Body of pancreas (tissue), 4 donors: ENCODE data around the gene IDI2. TPM values are rescaled to one million over a fixed set of nuclear protein-coding genes. Genes with fewer than 3 reads are reported as not detected.
"Not testable (repeated sequence)": the region's sequence is repeated elsewhere in the genome, so short reads cannot be mapped to it uniquely, and the experiment has no call there.

Source experiments
- ATAC-seq: fragments of 150-250 bp; one replicate; pipeline ENCODE4 v1.9.1; 2016
- DNase-seq, 4 donors: peaks; one replicate each; pipeline ENCODE4 v3.0.0-alpha.2; 2019
- H3K27ac ChIP-seq, 4 donors: fragments of 200-600 bp; sonication (generic); 1 replicate in 3 of 4; 2 replicates in 1 of 4; pipeline versions ENCODE4 v1.5.1 to v1.6.1; 2016 to 2019; ENCODE audit warnings: mild to moderate bottlenecking in 1 of 4, mixed read lengths in 1 of 4, moderate library complexity in 1 of 4
- H3K27me3 ChIP-seq, 2 donors: fragments of 200-600 bp; sonication (generic); one replicate each; pipeline ENCODE4 v1.6.0; 2016; ENCODE audit warnings: mild to moderate bottlenecking in 1 of 2
- H3K36me3 ChIP-seq, 2 donors: fragments of 200-600 bp; sonication (generic); replicated peaks in 1 of 2; 2 replicates each; pipeline ENCODE4 v1.5.1; 2016; ENCODE audit warnings: low read depth in 2 of 2; ENCODE audit not compliant: insufficient read depth in 1 of 2
- H3K4me1 ChIP-seq: fragments of 200-600 bp; sonication (generic); one replicate; pipeline ENCODE4 v1.6.0; 2016
- H3K4me3 ChIP-seq, 2 donors: fragments of 200-600 bp; sonication (generic); 1 replicate in 1 of 2; 2 replicates in 1 of 2; pipeline ENCODE4 v1.5.1; 2016 to 2019
- H3K9me3 ChIP-seq, 3 donors: fragments of 200-600 bp; sonication (generic); 1 replicate in 2 of 3; 2 replicates in 1 of 3; pipeline ENCODE4 v1.5.1; 2016
- CTCF ChIP-seq, 7 experiments: fragments of 450-650 bp in 4 of 7; fragments of 200-600 bp in 3 of 7; sonication (generic) in 3 of 7; IDR thresholded peaks; one replicate each; pipeline ENCODE4 v1.5.1; 2016 to 2019; ENCODE audit warnings: antibody characterized with exemption in 7 of 7
- POLR2A ChIP-seq, 3 donors: fragments of 450-650 bp; IDR thresholded peaks; one replicate each; pipeline ENCODE4 v1.6.1; 2016; ENCODE audit warnings: antibody characterized with exemption in 3 of 3, mild to moderate bottlenecking in 2 of 3
- WGBS, 2 donors: methylation state at CpG; one replicate each; pipeline ENCODE4 v1.1.5; 2017; 5-methylcytosine and 5-hydroxymethylcytosine counted together
- intact Hi-C: fragments of 100-400 bp; cut with DNase I; formaldehyde crosslinking; loops from one replicate; pipeline ENCODE4 v1.15.1; 2023
- total RNA-seq, 2 donors: library from RNA; depleted of rRNA; stranded (reverse); fragments of >200 nt; gene quantifications; one replicate each; pipeline ENCODE4 v1.1.0, GENCODE V29; 2016

Gene IDI2
- total RNA-seq, 2 donors from 2014 or later: not detected

- H3K4me3 ChIP-seq: no peak overlapping the region
- no peaks in the 10 kb centered on the region for H3K4me1 ChIP-seq
- DNase-seq: no peak
- no peaks in the 10 kb centered on the region for H3K27me3 ChIP-seq
- H3K27ac ChIP-seq: no peak overlapping the region
- H3K36me3 ChIP-seq: peaks cover 3 to 4% of the 10 kb centered on the region in 2 donors
- intact Hi-C loops: no loop called here
- no peak for ATAC-seq
- H3K9me3 ChIP-seq: no peaks in the 10 kb centered on the region
- 85 to 92% methylated on average over 10 of the region's 10 CpGs for WGBS, 2 donors
- TF ChIP-seq POLR2A (IDR thresholded peaks at IDR 0.05): no peak
- TF ChIP-seq CTCF (IDR thresholded peaks at IDR 0.05): no peak
Observed at GRCh38 chr10:1068380-1069361, 43.0 kb upstream of the IDI2 start.

GRCh38 chr10:1066734-1067133 lies 41.1 kb upstream of the IDI2 start:
- H3K4me1 ChIP-seq, H3K9me3 ChIP-seq, H3K4me3 ChIP-seq, H3K36me3 ChIP-seq, DNase-seq, intact Hi-C loops, ATAC-seq, H3K27me3 ChIP-seq, H3K27ac ChIP-seq: not testable (repeated sequence)
- WGBS, 2 donors: 87 to 92% methylated on average over 8 of the region's 8 CpGs

GRCh38 chr10:1064964-1065247 lies 39.2 kb upstream of the IDI2 start:
- Histone ChIP-seq H3K4me3 (no peak overlapping the region), H3K27me3 (no peaks in the 10 kb centered on the region), H3K9me3 (no peaks in the 10 kb centered on the region), H3K36me3 (no peaks in the 10 kb centered on the region), H3K4me1 (no peaks in the 10 kb centered on the region), H3K27ac (no peak overlapping the region)
- TF ChIP-seq CTCF (IDR thresholded peaks at IDR 0.05) (no peak), POLR2A (IDR thresholded peaks at IDR 0.05) (no peak)
- intact Hi-C loops: no loop called here
- 86 to 89% methylated on average over 4 of the region's 4 CpGs for WGBS, 2 donors
- ATAC-seq: no peak
- DNase-seq: no peak

- peaks cover 4% of the 10 kb centered on the region for H3K4me1 ChIP-seq
- no peak for ATAC-seq
- TF ChIP-seq POLR2A (IDR thresholded peaks at IDR 0.05) (no peak), CTCF (IDR thresholded peaks at IDR 0.05) (no peak)
- no peak for DNase-seq
- no peak overlapping the region for H3K4me3 ChIP-seq
- H3K27ac ChIP-seq: no peak overlapping the region
- 75 to 92% methylated on average over 5 to 7 of the region's 7 CpGs for WGBS, 2 donors
- H3K27me3 ChIP-seq: no peaks in the 10 kb centered on the region
- H3K36me3 ChIP-seq: no peaks in the 10 kb centered on the region
- H3K9me3 ChIP-seq: no peaks in the 10 kb centered on the region
- intact Hi-C loops: no loop called here
Observed at GRCh38 chr10:1063232-1063865, 37.7 kb upstream of the IDI2 start.

GRCh38 chr10:1061930-1062774 lies 36.5 kb upstream of the IDI2 start:
- TF ChIP-seq POLR2A (IDR thresholded peaks at IDR 0.05) (no peak), CTCF (IDR thresholded peaks at IDR 0.05) (no peak)
- no peak for DNase-seq
- Histone ChIP-seq H3K9me3 (no peaks in the 10 kb centered on the region), H3K36me3 (no peaks in the 10 kb centered on the region), H3K4me1 (peaks cover 15% of the 10 kb centered on the region), H3K27ac (no peak overlapping the region), H3K27me3 (no peaks in the 10 kb centered on the region), H3K4me3 (no peak overlapping the region)
- WGBS, 2 donors: 84 to 85% methylated on average over 7 of the region's 7 CpGs
- ATAC-seq: no peak
- intact Hi-C loops: no loop called here
